Fibroblast of skin of back (primary cell): ENCODE data around the gene POM121C. TPM values are rescaled to one million over a fixed set of nuclear protein-coding genes. Genes with fewer than 3 reads are reported as not detected.
"Not testable (repeated sequence)": the region's sequence is repeated elsewhere in the genome, so short reads cannot be mapped to it uniquely, and the experiment has no call there.

Experiments
- DNase-seq: peaks from one replicate; pipeline ENCODE4 v3.0.0-alpha.2; 2013
- polyA plus RNA-seq, 2 experiments: library from polyadenylated mRNA; unstranded; fragments of 120-200 nt; gene quantifications; one replicate each; pipeline ENCODE4 v1.2.1, GENCODE V29; 2013; ENCODE audit not compliant: insufficient read length in 2 of 2

Gene POM121C
- polyA plus RNA-seq (2013, experiment 1 of 2; ENCODE audit: insufficient read length) = 30.3 TPM
- 29.9 TPM for polyA plus RNA-seq (2013, experiment 2 of 2; ENCODE audit: insufficient read length)

GRCh38 chr7:75485979-75486643, at the start of gene POM121C:
TSS of gene POM121C (minus strand) at chr7:75486299. CDS start at chr7:75441496, 44,803 bp downstream.
- peak; percentile 90 for DNase-seq

DNA sequence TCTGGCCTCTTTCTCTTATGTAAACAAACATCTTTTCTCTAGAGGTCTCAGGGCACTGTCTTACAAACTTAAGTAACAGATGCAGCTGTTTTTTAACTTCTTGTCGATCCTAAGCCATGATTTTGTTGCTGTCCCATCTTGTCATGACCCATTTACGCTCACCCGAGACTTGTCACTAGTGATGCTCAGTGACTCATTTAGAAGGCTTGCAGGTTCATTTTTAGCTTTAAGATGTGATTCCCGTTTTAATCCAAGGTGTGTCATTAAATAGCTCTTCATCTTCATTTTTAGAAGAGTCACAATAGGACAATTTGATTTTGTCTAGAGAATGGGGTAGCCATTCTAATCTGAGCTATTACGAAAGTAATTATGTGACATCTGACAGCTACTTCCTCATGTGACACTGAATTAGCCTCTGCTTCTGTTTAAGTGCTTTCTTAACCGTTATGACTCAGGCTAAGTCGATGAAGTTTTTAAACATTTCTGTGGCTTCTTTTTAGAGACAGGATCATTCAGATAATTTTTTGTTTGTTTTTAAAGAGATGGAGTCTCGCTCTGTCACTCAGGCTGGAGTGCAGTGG, 48.7 kb upstream of the POM121C start:
- DNase-seq = peak; percentile 86

DNA sequence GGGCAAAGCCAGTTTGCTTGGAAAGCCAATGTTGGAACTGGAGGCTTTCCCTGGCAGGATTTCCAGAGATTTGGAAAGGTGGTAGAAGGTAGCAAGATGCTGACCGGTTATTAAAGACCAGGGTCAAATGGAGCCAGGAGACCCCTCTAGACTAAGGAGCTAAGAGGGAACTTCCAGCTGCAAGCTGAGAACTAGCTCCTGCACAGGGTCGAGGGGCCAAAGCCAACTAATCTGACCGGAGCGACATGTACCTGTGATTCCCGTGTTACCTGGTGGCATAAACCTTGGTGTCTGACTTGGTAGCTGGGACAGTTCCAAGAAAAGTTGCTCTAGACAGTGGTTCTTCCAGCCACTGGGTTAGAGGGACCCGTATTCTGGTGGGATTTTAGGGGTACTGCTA, 47.8 kb upstream of the POM121C start:
- no peak for DNase-seq

GRCh38 chr7:75532639-75533038, 46.5 kb upstream of the POM121C start:
- no peak for DNase-seq

DNA sequence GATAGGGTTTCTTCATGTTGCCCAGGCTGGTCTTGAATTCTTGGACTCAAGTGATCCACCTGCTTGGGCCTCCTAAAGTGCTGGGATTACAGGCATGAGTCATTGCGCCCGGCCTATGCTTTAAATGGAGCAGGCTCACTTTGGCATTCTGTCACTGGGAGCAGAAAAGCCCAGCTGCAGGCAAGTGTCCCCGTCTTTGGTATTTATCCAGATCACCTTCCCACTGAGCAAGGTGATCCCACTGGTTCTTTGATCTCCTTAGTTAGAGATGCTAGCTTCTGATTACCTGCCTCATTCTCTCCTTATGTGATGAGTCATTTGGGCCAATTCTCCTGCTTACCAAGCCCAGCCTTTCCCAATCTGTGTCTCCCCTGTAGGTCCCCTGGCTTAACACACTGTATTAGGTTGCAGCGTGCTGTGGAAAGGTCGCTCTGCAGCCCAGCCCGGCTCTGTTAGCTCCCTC, 45.3 kb upstream of the POM121C start:
- DNase-seq = peak; percentile 11

DNA sequence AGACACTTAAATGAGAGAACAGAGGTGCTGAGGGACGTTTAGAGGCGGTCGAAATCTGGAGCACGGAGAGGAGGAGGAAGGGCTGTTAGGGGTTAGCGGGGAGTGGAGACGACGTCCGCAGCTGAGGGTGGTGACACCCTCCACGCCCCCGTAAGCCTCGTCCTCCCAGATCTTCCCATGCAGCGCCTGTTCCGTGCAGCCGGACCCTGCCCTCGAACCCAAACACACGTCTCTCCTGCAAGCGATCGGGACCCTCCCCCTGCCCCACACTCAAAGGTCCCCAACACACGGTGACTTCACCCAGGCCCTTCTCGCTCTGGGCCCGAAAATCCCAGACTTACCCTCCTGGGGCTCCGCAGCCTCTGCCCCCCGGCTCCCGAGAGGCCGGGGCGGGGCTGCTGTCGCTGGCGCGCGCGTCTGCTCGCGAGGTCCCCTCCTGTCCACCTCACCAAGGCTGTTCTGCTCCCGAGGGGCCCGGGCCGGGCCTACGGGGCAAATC, 41.2 kb upstream of the POM121C start:
- DNase-seq = not testable (repeated sequence)

GRCh38 chr7:75521727-75522126, 35.6 kb upstream of the POM121C start:
- DNase-seq = not testable (repeated sequence)

- not testable (repeated sequence) for DNase-seq
Measured at GRCh38 chr7:75518842-75519241, 32.7 kb upstream of the POM121C start.

- DNase-seq = not testable (repeated sequence)
Measured at GRCh38 chr7:75509033-75509432, 22.9 kb upstream of the POM121C start.

DNA sequence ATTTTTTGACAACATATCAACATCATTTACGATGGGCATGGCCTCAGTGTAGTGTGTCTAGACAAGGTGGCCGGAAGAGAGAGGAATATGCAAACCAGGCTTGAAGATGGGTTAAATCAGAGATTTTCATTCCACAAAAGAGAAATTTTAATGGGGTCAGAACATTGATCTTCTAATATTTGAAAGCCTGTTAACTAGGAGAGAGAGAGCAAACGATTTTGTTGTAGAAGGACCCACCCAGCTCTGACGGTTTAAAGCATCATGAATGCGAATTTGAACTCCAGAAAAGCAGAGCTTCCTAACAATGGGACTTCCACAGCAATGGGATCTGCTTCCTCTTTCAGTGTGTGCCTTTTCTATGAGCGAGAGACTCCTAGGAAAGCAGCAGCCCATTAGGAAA, 5.9 kb upstream of the POM121C start, which contains the start of gene SPDYE5:
Gene SPDYE5, plus strand, starts transcription at position 301 of the 400 bp plus-strand sequence. CDS start 1,728 bp downstream, outside the sequence.
- DNase-seq = not testable (repeated sequence)

GRCh38 chr7:75485355-75485978, 632 bp downstream of the POM121C start:
- DNase-seq = not testable (repeated sequence)

- DNase-seq = not testable (repeated sequence)
Measured at GRCh38 chr7:75480313-75480712, 5.8 kb downstream of the POM121C start.

DNA sequence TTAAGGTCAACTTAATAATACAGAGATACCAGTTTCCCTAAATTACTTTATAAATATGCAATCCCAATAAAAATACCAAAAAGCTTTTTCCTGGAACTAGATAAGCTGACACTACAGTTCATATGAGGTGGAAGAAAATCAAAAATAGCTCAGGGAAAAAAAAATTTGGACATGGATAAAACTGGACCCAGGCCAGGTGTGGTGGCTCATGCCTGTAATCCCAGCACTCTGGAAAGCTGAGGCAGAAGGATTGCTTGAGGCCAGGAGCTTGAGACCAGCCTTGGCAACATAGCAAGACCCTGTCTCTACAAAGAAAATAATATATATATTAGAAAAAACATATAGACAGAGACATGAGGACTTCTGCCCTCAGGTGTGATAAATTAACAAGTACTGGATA, 8.6 kb downstream of the POM121C start:
- DNase-seq = not testable (repeated sequence)

GRCh38 chr7:75470166-75470565, 15.9 kb downstream of the POM121C start:
- not testable (repeated sequence) for DNase-seq

DNA sequence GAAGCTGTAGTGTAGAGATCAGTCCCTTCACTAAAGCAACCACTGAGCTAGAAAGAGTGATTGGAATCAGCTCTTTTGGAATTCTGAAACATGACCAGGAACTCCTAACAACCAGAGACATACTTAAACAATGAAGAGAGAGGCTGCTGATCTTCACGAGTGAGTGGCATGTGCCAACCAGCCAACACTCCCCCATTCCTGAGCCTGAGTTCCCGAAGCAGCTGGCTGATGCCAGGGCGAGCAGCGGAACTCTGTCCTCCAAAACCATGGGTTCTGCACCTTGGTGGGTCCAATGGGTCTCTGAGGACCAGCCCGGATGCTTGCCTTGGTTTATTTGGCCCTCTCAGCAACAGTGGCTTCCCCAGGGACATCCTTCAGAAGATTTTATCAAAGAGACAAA, 25.6 kb downstream of the POM121C start:
- not testable (repeated sequence) for DNase-seq

DNA sequence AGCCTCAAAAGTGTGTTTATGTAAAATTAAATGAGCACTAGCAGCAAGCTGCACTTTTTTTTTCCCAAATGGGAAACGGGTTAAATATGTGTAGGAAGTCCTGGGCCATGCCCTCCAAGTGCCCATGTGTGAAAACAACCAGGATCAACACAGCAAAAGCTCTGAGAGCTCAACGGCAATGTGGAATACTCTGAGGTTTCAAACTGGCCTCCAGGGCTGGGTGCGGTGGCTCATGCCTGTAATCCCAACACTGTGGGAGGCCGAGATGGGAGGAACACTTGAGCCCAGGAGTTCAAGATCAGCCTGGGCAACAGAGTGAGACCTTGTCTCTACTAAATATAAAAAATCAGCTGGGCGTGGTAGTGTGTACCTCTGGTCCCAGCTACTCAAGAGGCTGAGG, 28.1 kb downstream of the POM121C start:
- DNase-seq = not testable (repeated sequence)

- DNase-seq = not testable (repeated sequence)
Measured at GRCh38 chr7:75456403-75456802, 29.7 kb downstream of the POM121C start.

DNA sequence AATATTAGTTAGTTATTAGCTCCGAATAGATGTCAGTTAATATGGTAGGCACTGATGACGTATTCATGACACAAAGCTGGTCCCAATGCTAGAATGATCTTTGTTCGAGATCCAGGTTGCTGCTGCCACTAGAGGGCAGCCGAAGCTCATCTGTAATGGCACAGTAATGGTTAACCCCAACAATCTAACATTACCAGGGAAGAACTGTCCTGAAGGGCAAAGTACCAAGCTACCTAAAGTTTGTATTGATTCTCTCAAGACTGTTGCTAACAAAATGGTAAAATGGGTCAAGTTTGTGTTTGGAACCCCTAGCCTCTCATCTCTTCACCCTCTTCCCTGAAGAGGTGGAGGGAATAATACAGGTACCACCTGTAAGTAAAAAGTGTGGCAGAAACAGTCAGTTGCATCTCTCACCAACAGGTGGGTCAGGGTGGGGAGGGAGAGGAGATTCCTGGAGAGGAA, 33.6 kb downstream of the POM121C start:
- not testable (repeated sequence) for DNase-seq

DNA sequence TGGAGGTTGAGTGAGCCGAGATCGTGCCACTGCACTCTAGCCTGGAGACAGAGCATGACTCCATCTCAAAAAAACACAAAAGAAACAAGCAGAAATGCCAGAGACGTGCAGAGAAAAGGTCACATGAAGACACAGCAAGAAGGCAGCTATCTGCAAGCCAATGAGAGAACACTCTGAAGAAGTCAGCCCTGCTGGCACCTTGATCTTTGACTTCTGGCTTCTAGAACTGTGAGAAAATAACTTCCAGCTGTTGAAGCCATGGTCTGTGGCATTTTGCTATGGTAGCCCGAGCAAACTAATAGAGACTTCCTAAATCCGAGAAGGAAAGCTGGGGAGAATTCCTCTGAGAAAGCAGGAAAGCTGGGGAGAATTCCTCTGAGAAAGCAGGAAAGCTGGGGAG, 36.2 kb downstream of the POM121C start:
- not testable (repeated sequence) for DNase-seq

DNA sequence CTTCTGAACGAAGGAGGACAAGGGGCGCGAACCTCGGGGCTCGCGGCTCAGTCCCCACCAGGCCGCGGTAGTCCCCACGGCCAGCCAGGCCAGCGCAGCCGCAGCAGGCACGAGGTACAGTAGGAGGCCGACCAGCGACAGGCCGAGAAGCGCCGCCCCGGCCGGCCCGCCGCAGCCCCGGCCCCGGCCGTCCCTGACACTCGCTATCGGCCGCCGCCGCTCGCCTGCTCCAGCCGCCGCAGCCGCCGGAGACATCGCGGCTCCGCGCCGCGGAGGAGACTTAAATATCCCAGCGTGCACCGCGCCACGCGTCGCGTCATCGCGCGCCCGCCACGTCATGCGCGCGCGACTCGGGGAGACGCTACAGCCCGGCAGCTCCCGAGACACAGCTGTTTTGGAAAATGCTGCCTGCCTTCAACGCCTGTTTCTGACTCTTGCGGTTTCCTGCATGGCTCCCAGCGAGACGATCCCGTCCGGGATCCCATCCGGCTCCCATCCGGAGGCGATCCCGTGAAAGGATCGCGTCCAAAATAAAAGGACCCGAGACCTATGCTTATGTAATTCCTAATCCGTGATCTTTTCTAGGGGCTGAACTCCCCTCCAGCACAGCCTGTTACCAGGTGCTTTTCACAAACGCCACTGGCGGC, 43.5 kb downstream of the POM121C start:
- DNase-seq = peak; percentile 23

- DNase-seq = not testable (repeated sequence)
Measured at GRCh38 chr7:75442101-75442464, 44.0 kb downstream of the POM121C start.

- not testable (repeated sequence) for DNase-seq
Measured at GRCh38 chr7:75439000-75439399, 47.1 kb downstream of the POM121C start.
